Dendritic cell treated with granulocyte-macrophage colony-stimulating factor and Interleukin-4, amounts not matched to agents 40 ng/mL and 50 ng/mL, for 4 days (primary cell): Measurements from ENCODE around the gene IGFL4.
"Not testable (repeated sequence)": the region's sequence is repeated elsewhere in the genome, so short reads cannot be mapped to it uniquely, and the experiment has no call there.

Source experiments
- H3K27ac Mint-ChIP-seq: one replicate; pipeline ENCODE4 v1.8.0; 2022; ENCODE audit warnings: mild to moderate bottlenecking, mixed read lengths
- H3K27me3 Mint-ChIP-seq: one replicate; pipeline ENCODE4 v1.8.0; 2022; ENCODE audit warnings: mild to moderate bottlenecking, mixed read lengths
- H3K36me3 Mint-ChIP-seq: one replicate; pipeline ENCODE4 v1.8.0; 2022; ENCODE audit warnings: low read depth, mixed read lengths
- H3K4me1 Mint-ChIP-seq: one replicate; pipeline ENCODE4 v1.8.0; 2022; ENCODE audit warnings: low read depth, mixed read lengths
- H3K4me3 Mint-ChIP-seq: one replicate; pipeline ENCODE4 v1.8.0; 2022; ENCODE audit warnings: mild to moderate bottlenecking, moderate library complexity, mixed read lengths
- H3K9me3 Mint-ChIP-seq: one replicate; pipeline ENCODE4 v1.8.0; 2022; ENCODE audit warnings: mixed read lengths
- intact Hi-C: fragments of 100-400 bp; cut with micrococcal nuclease; formaldehyde crosslinking; loops from one replicate; pipeline ENCODE4 v1.15.0; 2022

Gene IGFL4

DNA sequence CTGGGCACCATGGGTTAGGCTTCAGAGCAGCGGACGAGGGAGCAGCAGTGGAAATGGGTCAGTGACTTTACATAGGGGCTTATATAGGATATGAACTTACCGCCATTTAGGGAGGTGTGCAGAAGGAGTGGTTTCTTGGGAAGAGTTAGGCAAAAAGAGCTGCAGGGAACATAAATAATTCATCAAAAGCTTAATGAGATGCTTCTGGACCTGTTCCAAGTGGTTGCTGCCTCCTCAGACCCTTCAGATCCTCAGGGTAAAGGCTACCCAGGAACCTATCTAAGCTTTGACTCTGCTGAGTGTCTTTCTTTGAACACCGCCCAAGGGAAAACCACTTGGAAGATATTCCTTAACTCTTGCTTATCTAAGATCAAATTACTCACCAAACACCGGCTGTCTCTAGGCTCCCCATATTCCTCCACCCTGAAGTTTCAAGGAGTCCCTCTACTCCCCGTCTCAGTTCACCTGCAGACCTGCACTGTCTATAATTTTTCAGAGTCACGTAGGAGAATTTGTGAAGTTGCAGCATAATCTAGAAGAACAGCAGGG lies at the start of gene IGFL4:
Gene IGFL4, minus strand, starts transcription at position 51 of the 549 bp plus-strand sequence. Its CDS starts 40 bp downstream, at position 11.
- Mint-ChIP-seq H3K36me3 (no peaks in the 10 kb centered on the region), H3K4me3 (no peak within 1 kb of the TSS), H3K9me3 (no peaks in the 10 kb centered on the region), H3K27ac (no peak within 1 kb of the TSS), H3K4me1 (no peaks in the 10 kb centered on the region), H3K27me3 (peaks cover 57% of the 10 kb centered on the region)
- intact Hi-C loops: no loop called here

DNA sequence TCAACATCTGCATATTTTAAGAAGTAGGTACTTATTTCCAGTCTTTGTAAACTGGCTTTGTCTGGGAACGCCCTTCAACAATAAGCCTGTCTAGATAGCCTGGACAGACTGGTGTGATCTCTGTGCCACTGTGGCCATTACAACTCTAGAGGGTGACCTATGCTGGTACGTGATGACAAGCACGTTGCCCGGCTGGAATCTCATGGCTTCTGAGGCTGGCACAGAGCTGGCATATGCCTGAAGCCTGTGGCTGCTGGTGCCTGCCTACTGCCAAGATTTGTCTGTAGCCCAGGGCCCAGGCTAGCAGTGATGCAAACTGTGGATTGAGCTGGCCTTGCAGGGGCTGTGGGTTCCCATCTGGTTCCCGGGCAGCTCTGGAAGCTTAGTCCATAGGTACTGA lies 49.6 kb upstream of the IGFL4 start:
- no peaks in the 10 kb centered on the region for H3K4me1 Mint-ChIP-seq
- intact Hi-C loops: no loop called here
- no peaks in the 10 kb centered on the region for H3K36me3 Mint-ChIP-seq
- H3K27me3 Mint-ChIP-seq: peaks cover 50% of the 10 kb centered on the region
- peaks cover 39% of the 10 kb centered on the region for H3K9me3 Mint-ChIP-seq
- no peak overlapping the region for H3K27ac Mint-ChIP-seq
- H3K4me3 Mint-ChIP-seq: no peak overlapping the region

GRCh38 chr19:46089432-46089831 lies 48.6 kb upstream of the IGFL4 start:
- Mint-ChIP-seq H3K27me3 (peaks cover 51% of the 10 kb centered on the region), H3K36me3 (no peaks in the 10 kb centered on the region), H3K27ac (no peak overlapping the region), H3K9me3 (peaks cover 45% of the 10 kb centered on the region), H3K4me3 (no peak overlapping the region), H3K4me1 (no peaks in the 10 kb centered on the region)
- intact Hi-C loops: no loop called here

DNA sequence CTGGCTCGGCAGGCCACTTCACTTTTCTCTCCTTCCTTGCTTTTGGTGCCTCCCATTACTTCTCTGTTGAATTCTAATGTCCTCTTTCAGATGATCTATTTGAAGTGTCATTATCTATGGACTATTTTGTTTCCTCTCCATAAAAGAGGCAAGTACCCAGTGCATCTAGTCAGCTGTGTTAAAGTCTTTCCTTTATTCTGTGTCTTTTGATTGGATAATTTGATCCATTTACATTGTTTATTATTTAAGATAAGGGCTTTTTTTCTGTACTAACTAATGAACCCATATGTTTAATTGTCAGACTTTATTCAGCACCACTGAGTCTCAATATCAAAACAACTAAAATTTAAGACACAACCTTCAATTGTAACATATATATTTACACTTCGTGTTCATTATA lies 47.3 kb upstream of the IGFL4 start:
- intact Hi-C loops: no loop called here
- Mint-ChIP-seq H3K4me1 (no peaks in the 10 kb centered on the region), H3K27me3 (peaks cover 53% of the 10 kb centered on the region), H3K9me3 (peaks cover 45% of the 10 kb centered on the region), H3K4me3 (no peak overlapping the region), H3K36me3 (no peaks in the 10 kb centered on the region), H3K27ac (no peak overlapping the region)

GRCh38 chr19:46085888-46086287 lies 45.1 kb upstream of the IGFL4 start:
- intact Hi-C loops: no loop called here
- Mint-ChIP-seq H3K9me3 (peaks cover 45% of the 10 kb centered on the region), H3K4me3 (no peak overlapping the region), H3K27ac (no peak overlapping the region), H3K27me3 (peaks cover 68% of the 10 kb centered on the region), H3K36me3 (no peaks in the 10 kb centered on the region), H3K4me1 (no peaks in the 10 kb centered on the region)

- intact Hi-C loops: loop anchor here (1.0 kb wide), 1 partner anchor 107 kb away; no protein-coding TSS in a partner anchor
- peaks cover 29% of the 10 kb centered on the region for H3K9me3 Mint-ChIP-seq
Observed at GRCh38 chr19:46082728-46083050, 41.9 kb upstream of the IGFL4 start.

DNA sequence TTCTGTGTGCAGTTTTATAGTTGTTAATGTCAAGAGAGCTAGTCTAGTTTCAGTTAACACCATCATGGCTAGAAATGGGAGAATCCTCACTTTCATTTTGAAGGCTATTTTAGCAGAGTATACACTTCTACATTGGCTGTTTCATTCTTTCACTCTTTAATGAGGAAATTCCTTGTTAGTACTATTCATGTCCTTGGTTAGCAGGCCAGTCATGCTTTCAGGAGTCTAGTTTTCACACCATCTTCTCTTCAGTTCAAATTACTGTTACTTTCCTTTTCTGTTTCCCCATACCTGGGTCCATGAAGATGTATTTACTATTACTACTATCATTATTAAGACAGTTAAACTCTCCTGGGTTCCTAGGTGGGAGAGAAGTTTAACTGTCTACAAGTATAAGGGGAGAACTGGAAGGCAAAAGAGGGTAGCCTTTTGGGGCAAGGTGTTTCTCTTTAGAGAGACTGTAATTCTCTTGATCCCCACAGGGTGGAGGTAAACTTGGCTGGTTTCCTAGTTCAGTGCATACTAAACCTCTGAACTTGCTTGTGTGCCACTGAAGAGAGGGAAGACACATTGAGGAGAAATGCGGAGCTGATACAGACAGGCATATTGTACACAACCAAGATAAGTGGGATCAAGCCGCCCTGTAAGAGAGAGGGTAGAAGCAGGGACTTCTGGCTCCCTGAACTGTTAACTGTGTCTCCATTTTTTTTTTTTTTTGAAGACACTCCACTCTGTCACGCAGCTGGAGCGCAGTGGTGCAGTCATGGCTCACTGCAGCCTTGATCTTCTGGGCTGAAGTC lies 41.3 kb upstream of the IGFL4 start:
- peaks cover 74% of the 10 kb centered on the region for H3K27me3 Mint-ChIP-seq
- H3K27ac Mint-ChIP-seq: no peak overlapping the region
- no peaks in the 10 kb centered on the region for H3K36me3 Mint-ChIP-seq
- no peak overlapping the region for H3K4me3 Mint-ChIP-seq
- intact Hi-C loops: loop anchor here (1.0 kb wide), 1 partner anchor 107 kb away; no protein-coding TSS in a partner anchor
- H3K4me1 Mint-ChIP-seq: peaks cover 6% of the 10 kb centered on the region
- H3K9me3 Mint-ChIP-seq: peaks cover 23% of the 10 kb centered on the region

More at GRCh38 chr19:46082728-46083050, 41.9 kb upstream of the IGFL4 start:
- Mint-ChIP-seq H3K27me3 (peaks cover 73% of the 10 kb centered on the region), H3K27ac (no peak overlapping the region), H3K36me3 (no peaks in the 10 kb centered on the region), H3K4me3 (no peak overlapping the region), H3K4me1 (peaks cover under 1% of the 10 kb centered on the region)

DNA sequence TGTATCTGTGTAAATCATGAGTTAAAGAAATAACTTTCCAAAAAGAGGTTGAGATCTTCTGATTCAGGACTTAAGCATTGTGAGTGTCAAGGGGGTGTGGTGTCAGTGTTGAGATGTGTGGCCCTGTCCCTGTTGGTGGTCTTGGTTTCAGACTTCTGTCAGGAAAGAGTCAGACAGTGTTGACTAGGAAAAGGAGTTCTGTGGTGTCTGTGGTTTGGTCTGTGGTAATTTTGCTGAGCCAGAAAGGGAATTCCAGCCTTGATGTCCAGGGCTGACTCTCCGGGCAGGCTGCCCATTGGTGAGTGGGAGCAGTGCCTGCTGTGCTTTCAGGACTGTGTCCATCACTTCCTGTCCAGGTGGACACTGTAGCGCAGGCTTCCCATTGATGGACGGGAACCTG lies 39.8 kb upstream of the IGFL4 start:
- peak overlapping the region; percentile 26 for H3K27ac Mint-ChIP-seq
- intact Hi-C loops: no loop called here
- peaks cover 8% of the 10 kb centered on the region for H3K9me3 Mint-ChIP-seq
- peaks cover 78% of the 10 kb centered on the region for H3K27me3 Mint-ChIP-seq
- peaks cover 8% of the 10 kb centered on the region for H3K4me1 Mint-ChIP-seq
- no peak overlapping the region for H3K4me3 Mint-ChIP-seq
- no peaks in the 10 kb centered on the region for H3K36me3 Mint-ChIP-seq

GRCh38 chr19:46079576-46079975 lies 38.8 kb upstream of the IGFL4 start:
- Mint-ChIP-seq H3K27me3 (peaks cover 77% of the 10 kb centered on the region), H3K4me3 (no peak overlapping the region), H3K4me1 (peaks cover 8% of the 10 kb centered on the region), H3K9me3 (no peaks in the 10 kb centered on the region), H3K27ac (no peak overlapping the region), H3K36me3 (no peaks in the 10 kb centered on the region)
- intact Hi-C loops: loop anchor here (2.0 kb wide), 1 partner anchor 185 kb away; no protein-coding TSS in a partner anchor

- not testable (repeated sequence) for H3K27ac Mint-ChIP-seq
Observed at GRCh38 chr19:46078573-46079332, 38.0 kb upstream of the IGFL4 start.

GRCh38 chr19:46077815-46078167 lies 37.0 kb upstream of the IGFL4 start:
- Mint-ChIP-seq H3K4me3 (no peak overlapping the region), H3K4me1 (peaks cover 17% of the 10 kb centered on the region), H3K27ac (no peak overlapping the region), H3K36me3 (no peaks in the 10 kb centered on the region), H3K27me3 (peaks cover 80% of the 10 kb centered on the region), H3K9me3 (no peaks in the 10 kb centered on the region)
- intact Hi-C loops: loop anchor here (1.0 to 2.0 kb wide), 2 partner anchors 48 to 187 kb away; no protein-coding TSS in a partner anchor

More at GRCh38 chr19:46078573-46079332, 38.0 kb upstream of the IGFL4 start:
- not testable (repeated sequence) for H3K4me3 Mint-ChIP-seq, H3K9me3 Mint-ChIP-seq, H3K36me3 Mint-ChIP-seq, H3K4me1 Mint-ChIP-seq
- intact Hi-C loops: loop anchor here (2.0 kb wide), 1 partner anchor 186 kb away; no protein-coding TSS in a partner anchor
- H3K27me3 Mint-ChIP-seq: peaks cover 79% of the 10 kb centered on the region

GRCh38 chr19:46076951-46077814 lies 36.4 kb upstream of the IGFL4 start:
- Mint-ChIP-seq H3K36me3 (no peaks in the 10 kb centered on the region), H3K4me3 (peak overlapping the region; percentile 45), H3K27ac (no peak overlapping the region), H3K4me1 (peaks cover 22% of the 10 kb centered on the region), H3K27me3 (peaks cover 80% of the 10 kb centered on the region), H3K9me3 (no peaks in the 10 kb centered on the region)
- intact Hi-C loops: loop anchor here (1.0 kb wide), 1 partner anchor 48 kb away; no protein-coding TSS in a partner anchor
